GM18867 (cell line): ENCODE data around the gene METTL8.

Experiments
- ATAC-seq: cut with Tn5 transposase; IDR thresholded peaks from one replicate; pipeline ENCODE4 v1.9.1; 2021; ENCODE audit warnings: mild to moderate bottlenecking, moderate library complexity; ENCODE audit not compliant: unreplicated experiment

METTL8 gene

DNA sequence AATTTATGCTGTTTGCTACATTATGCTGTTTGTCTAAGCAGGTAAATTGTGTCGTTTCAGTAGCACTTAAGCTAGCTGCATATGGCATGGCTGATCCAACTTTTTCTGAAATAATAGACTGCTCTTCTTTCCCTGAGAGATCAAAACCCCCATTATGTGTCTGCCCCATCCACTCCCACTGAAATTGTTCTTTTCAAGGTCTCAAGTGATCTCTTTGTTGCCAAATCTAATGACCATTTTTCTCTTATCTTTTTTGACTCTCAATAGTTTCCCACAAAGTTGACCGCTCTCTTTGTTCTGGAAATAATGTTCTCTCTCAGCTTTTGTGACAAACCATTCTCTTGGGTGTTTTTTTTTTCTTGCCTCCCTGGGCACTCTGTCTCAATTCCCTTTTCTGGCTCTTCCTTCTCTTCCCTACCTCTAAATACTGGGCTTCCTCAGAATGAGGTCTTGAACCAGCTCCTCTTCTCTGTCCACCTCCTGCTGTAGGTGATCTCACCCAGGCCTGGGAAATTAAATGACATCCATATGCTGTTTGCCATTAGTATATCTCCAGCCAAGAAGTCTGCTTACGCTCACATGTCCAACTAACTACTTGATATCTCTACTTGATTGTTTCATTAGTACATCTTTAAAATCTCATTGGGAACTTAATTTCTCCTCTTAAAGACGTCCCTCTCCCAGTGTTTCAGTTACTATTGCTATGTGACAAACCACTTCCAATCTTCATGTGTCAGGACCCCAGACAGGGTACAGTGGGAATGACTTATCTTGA, 165.7 kb downstream of the METTL8 start:
- no peak for ATAC-seq
